HepG2 (cell line): ENCODE results near the gene ATG4B. TPM values are rescaled to one million over a fixed set of nuclear protein-coding genes. Genes with fewer than 3 reads are reported as not detected.

Experiments
- ARID2 ChIP-seq: sonication (generic); formaldehyde crosslinking; IDR thresholded peaks from 2 replicates; pipeline ENCODE4 v1.8.1; 2022; ENCODE audit warnings: mild to moderate bottlenecking, missing genetic modification reagents, borderline replicate concordance
- ASH2L ChIP-seq: fragments of 300-600, 200-600 bp; sonication (generic); IDR thresholded peaks from 2 replicates; pipeline ENCODE4 v1.7.0; 2017; ENCODE audit warnings: low read depth, mild to moderate bottlenecking, moderate library complexity, mixed read lengths, low read length; ENCODE audit not compliant: insufficient read length
- CERS6 ChIP-seq: sonication (generic); formaldehyde crosslinking; IDR thresholded peaks from 2 replicates; pipeline ENCODE4 v1.5.0; 2020; ENCODE audit warnings: missing genetic modification reagents
- GZF1 ChIP-seq: sonication (generic); formaldehyde crosslinking; IDR thresholded peaks from 2 replicates; pipeline ENCODE4 v1.5.1; 2020; ENCODE audit warnings: mild to moderate bottlenecking, missing genetic modification reagents
- HDAC2 ChIP-seq: sonication (generic); formaldehyde crosslinking; IDR thresholded peaks from 2 replicates; pipeline ENCODE4 v1.4.0; 2020; ENCODE audit warnings: missing genetic modification reagents
- HOXA7 ChIP-seq: sonication (generic); formaldehyde crosslinking; IDR thresholded peaks from 2 replicates; pipeline ENCODE4 v1.8.1; 2022; ENCODE audit warnings: mild to moderate bottlenecking, missing genetic modification reagents, moderate library complexity
- NCOR1 ChIP-seq: fragments of 200-600 bp; sonication (generic); IDR thresholded peaks from 2 replicates; pipeline ENCODE4 v1.7.0; 2017; ENCODE audit warnings: antibody characterized with exemption, low read length, borderline replicate concordance
- NR1H2 ChIP-seq: sonication (generic); formaldehyde crosslinking; IDR thresholded peaks from 2 replicates; pipeline ENCODE4 v1.8.1; 2022; ENCODE audit warnings: low read depth, missing genetic modification reagents, borderline replicate concordance
- TIGD3 ChIP-seq: sonication (generic); formaldehyde crosslinking; IDR thresholded peaks from 2 replicates; pipeline ENCODE4 v1.5.1; 2020; ENCODE audit warnings: mild to moderate bottlenecking, missing genetic modification reagents, borderline replicate concordance
- ZBTB42 ChIP-seq: sonication (generic); formaldehyde crosslinking; IDR thresholded peaks from 2 replicates; pipeline ENCODE4 v1.5.0; 2020; ENCODE audit warnings: mild to moderate bottlenecking, missing genetic modification reagents
- ZHX2 ChIP-seq, 2 experiments: sonication (generic) in 1 of 2; formaldehyde crosslinking in 1 of 2; IDR thresholded peaks; 2 replicates each; pipeline versions ENCODE4 v1.6.1 to v1.9.0; 2014 to 2022; ENCODE audit warnings: antibody characterized with exemption in 1 of 2, borderline replicate concordance in 1 of 2, inconsistent platforms in 1 of 2, low read depth in 1 of 2, missing genetic modification reagents in 1 of 2
- ZNF674 ChIP-seq: sonication (generic); formaldehyde crosslinking; IDR thresholded peaks from 2 replicates; pipeline ENCODE4 v1.5.0; 2020; ENCODE audit warnings: low read depth, mild to moderate bottlenecking, missing genetic modification reagents
- ZNF839 ChIP-seq: sonication (generic); formaldehyde crosslinking; IDR thresholded peaks from 2 replicates; pipeline ENCODE4 v1.4.0; 2020; ENCODE audit warnings: missing genetic modification reagents, mild to moderate bottlenecking, borderline replicate concordance
- polyA plus RNA-seq, 8 experiments: library from polyadenylated mRNA; depleted of rRNA in 3 of 8; stranded (reverse) in 7 of 8; unstranded in 1 of 8; fragments of >200 nt; fragmentation: Illumina TruSeq in 4 of 8; extraction: Trizol in 4 of 8; gene quantifications; 2 replicates each; pipeline versions ENCODE4 v1.2.1 to v1.2.3, GENCODE V29; 2011 to 2016; ENCODE audit warnings: low read depth in 4 of 8, missing spikeins in 1 of 8, mixed read lengths in 1 of 8; ENCODE audit not compliant: insufficient read depth in 1 of 8
- total RNA-seq, 5 experiments: library from RNA; depleted of rRNA; stranded (reverse); fragments of >200 nt; fragmentation: Illumina TruSeq; extraction: Trizol; gene quantifications; 2 replicates each; pipeline ENCODE4 v1.2.3, GENCODE V29; 2016; ENCODE audit warnings: low read depth in 1 of 5

ATG4B gene
- total and polyA plus RNA-seq, 2 of the 13 experiments (the other 11 are each of a cell fraction or from before 2014, with no cell fraction given): 95.5 to 239 TPM

GRCh38 chr2:241609859-241610793 lies 27.4 kb upstream of the ATG4B start (continued):
- TF ChIP-seq TIGD3 (no peak), ZNF674 (CRISPR knock-in tag) (peak; percentile 70; the same call in 1 of the 2 replicates), HDAC2 (CRISPR knock-in tag) (peak; percentile 29; the same call in 1 of the 2 replicates), ASH2L (peak; percentile 54), HOXA7 (no peak), ZHX2 (IDR thresholded peaks at IDR 0.05; ENCODE audit: low read depth) (no peak; the same call in 1 of the 2 replicates), ZHX2 (CRISPR knock-in tag; IDR thresholded peaks at IDR 0.05; ENCODE audit: borderline replicate concordance) (no peak), GZF1 (CRISPR knock-in tag) (no peak), NR1H2 (CRISPR knock-in tag) (0 out of 2 replicates have a peak, but pooled peaks have one; percentile 24), CERS6 (CRISPR knock-in tag) (no peak), ZNF839 (no peak), NCOR1 (0 out of 2 replicates have a peak, but pooled peaks have one; percentile 11), ARID2 (CRISPR knock-in tag) (peak; percentile 90), ZBTB42 (CRISPR knock-in tag) (no peak)
